ENCODE data around the gene ARL13B.
"Not testable (repeated sequence)": the region's sequence is repeated elsewhere in the genome, so short reads cannot be mapped to it uniquely, and the experiment has no call there.

Gene ARL13B

GRCh38 chr3:94064243-94064860 is 84.4 kb downstream of the ARL13B start:
- DNase-seq, result no peak

DNA sequence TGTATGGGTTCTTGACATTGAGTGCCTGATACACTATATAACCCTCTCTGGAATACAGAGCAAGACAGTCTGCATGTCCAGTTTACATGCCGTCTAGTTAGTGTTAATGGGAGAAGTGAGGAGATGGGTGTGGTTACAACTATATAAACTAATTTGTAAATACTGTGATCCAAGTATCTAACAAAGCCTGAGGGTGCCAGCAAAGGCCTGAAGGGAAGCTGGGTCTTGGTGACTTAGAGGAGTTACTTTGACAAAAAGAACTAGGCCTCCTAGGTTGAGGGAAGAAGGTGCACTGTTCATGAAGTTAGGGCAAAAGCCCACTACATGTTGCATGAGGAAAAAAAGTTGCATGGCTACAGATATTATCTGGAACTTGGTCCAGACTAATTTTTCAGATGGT is 85.2 kb downstream of the ARL13B start:
- no peak for DNase-seq

DNA sequence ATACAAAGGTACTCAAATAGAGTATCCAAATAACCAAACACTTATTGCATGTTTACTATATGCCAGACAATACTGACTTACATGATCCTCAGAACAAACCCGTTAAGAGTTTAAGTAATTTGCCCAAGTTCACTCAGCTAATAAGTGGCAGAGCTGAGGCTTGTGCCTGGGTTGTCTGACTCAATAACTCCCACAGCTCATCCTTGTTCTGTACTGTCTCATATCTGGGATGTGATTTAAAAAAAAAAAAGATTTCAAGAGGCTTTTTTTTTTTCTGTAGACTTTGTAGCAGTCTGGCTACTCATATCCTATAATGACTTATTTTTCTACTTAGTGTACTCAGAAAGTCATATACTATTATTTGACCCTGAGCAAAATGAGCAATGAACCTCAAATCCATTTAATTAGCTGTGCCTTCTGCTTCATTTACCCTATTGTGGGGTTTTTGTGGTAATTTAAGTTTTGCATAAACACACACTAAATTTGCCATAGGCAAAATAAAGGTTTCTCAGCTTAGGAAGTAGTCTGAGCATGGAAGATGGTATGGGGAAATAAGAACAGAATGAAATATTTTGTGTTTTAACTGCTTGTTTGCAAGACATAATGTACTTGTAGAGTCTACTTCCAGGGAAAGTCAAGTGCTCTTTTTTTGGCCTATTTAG is 86.0 kb downstream of the ARL13B start:
- DNase-seq, result no peak

DNA sequence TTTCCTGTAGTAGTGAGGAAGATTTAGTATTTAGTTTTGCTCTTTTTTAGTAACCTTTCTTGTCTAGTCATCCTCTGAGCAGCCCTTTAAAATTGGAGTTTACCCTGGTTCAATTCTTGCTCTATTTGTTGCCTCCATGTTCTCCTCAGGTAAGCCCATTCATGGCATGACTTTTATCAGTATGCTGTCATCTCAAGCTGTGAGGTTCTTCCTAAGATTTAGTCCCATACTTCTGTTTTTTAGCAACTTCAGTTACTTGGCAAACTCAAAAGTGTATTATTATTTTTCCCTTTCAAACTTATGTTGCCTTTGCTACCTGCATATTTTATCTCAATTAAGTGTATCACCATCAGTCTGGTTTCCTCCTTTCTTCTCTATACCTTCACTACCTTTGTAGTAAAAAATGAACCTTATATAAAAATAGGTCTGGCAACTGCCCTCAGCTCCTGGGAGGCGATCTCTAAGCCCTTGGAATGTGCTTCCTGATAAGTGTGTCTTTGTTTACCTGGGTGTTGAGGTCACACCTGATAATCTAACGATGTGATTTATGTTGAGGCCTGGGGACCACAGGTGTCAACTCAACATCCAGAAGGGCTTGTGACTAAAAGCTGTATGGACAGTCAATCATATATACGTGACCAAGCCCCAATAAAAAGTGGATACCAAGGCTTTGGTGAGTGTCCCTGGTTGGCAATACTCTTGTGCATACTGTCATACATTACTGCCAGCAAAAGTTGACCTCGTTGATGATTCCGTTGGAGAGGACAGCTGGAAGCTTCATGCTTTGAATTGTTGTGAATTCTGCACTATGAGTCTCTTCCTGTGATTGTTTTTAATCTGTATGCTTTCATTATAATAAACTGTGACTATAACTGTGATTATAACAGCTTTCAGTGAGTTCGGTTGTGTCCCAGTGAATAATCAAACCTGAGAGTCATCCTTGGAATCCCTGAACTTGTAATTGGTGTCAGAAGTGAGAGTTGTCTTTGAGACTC is 86.8 kb downstream of the ARL13B start:
- no peak for DNase-seq

DNA sequence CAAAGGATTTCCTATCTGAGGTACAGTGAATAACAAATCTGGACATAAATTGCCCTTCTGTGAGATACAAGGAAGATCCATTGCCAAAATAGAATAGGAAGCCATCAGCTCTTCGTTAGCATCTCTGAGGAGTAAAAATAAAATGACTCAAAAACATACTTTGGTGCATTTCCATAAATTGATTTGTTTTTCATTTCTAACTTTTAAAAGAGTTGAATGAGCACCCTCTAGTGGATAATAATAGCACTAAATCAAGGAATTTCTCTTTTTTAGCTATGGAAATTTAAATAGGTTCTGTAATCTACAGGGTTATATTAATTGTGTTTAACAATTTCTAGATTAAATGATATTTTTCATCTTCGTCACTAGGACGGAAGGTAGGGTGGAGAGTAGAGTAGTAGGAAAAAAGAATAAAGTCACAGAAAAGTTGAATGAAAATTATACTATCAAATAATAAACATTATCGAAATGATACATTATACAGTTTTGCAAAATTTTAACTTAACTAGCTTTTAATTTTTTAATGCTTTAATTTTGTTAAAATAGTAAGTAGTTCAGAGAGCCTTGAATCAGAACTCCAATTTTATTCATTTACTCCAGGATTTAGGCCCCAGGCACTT is 89.3 kb downstream of the ARL13B start:
- DNase-seq, result no peak

DNA sequence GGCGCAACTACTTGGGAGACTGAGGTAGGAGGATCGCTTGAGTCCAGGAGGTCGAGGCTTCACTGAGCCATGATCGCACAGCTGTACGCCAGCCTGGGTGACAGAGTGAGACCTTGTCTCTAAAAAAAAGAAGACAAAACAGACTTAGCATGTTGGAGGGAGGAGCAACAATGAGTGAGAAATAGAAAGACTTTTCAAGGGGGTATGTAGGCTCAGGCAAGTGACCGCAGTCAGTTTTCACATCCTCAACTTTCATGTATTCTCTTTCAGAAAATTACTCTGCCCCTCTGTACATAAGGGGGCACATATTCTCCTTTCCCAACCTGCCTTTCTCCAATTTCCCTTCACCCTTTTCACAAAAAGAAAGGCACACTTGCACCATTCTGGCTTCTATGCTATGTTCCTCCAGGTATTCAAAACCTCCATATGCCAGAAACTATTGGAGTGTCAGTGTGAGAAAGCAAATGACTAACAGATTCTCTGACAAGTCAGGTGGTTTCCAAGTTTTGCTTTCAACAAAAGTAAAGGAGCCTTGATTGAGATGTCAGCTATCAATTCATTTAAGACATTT is 90.5 kb downstream of the ARL13B start:
- DNase-seq, result no peak

DNA sequence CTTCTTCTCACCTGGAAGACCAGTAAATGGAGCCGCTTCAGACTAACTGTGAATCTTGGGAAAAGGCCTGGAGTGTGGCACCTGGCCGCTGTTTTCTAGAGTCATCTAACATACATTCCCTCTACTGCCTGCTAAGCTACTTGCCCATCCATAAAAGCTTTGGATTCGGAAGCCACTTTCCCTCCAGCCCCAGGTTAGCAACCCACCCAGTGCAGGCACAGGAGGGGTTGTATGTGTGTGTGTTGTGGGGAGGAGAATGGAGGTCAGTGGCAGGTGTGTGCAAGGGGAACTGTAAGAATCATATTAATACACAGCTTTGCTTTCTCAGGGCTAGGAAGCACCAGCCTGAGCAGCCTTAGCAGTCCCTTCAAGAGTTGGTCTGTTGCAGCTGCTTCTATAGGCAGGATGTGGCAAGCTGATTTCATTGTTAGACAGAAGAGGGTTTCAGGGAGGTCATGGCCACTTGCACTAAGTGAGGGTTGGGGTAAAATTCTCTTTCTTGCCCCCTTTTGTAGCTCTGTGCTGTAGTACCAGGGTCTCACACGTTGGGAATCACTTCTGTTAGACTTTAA is 91.8 kb downstream of the ARL13B start:
- DNase-seq, result no peak

GRCh38 chr3:94076055-94076454 is 96.1 kb downstream of the ARL13B start:
- no peak for DNase-seq

DNA sequence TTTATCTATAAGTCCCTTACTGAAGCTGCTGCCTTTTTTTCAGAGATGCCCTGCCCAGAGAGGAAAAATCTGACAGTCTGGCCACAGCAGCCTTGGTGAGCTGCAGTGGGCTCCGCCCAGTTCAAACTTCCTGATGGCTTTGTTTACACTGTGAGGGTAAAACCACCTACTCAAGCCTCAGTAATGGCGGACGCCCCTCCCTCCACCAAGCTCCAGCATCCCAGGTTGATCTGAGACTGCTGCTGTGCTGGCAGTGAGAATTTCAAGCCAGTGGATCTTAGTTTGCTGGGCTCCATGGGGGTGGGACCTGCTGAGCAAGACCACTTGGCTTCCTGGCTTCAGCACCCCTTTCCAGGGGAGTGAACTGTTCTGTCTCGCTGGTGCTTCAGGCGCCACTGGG is 100.6 kb downstream of the ARL13B start:
- DNase-seq, result not testable (repeated sequence)

DNA sequence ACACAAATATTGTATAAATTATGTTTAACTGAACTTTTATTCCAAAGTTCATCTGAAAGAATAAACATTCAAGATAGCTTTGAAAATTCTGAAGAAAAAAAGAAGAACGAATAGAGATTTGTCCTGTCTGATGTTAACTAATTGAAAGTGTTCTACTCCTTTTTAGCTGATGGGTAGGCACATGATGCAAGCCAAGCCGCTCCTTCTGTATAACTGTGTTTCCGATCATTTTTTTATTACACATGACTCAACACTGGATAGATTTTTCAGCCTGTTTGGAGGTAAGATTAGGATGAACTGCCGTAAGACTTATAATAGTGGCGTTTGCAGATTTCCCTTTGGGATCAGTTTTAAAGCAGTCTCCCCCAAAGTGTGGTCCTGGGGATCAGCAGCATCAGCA is 101.9 kb downstream of the ARL13B start:
- no peak for DNase-seq

GRCh38 chr3:94082391-94082937 is 102.5 kb downstream of the ARL13B start:
- DNase-seq, result no peak

GRCh38 chr3:94083261-94083660 is 103.3 kb downstream of the ARL13B start:
- DNase-seq, result no peak

GRCh38 chr3:94089126-94089525 is 109.2 kb downstream of the ARL13B start:
- no peak for DNase-seq

- DNase-seq, result no peak
Observed at GRCh38 chr3:94092086-94092485, 112.1 kb downstream of the ARL13B start.

- DNase-seq, result no peak
Observed at GRCh38 chr3:94093151-94093550, 113.2 kb downstream of the ARL13B start.

DNA sequence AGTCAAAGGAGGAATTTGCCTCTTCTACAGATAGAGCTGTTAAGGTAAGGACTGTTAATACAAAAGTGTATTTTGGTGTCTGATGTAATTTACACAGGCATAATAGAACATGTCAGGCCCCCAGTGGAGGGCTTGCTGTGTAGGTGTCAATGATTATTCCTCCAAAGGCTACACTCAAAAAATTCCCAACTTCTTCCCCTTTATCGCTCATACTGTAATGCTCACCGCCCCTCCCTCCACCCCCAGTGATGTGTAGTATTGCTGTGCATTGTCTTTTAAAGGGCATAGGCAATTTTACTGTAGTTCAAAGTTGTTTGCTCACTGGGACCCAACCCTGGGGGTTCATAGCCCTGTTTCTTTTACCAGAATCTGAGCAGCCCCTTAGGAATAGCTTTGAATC is 115.2 kb downstream of the ARL13B start:
- DNase-seq, result no peak

- no peak for DNase-seq
Observed at GRCh38 chr3:94098452-94098851, 118.5 kb downstream of the ARL13B start.

DNA sequence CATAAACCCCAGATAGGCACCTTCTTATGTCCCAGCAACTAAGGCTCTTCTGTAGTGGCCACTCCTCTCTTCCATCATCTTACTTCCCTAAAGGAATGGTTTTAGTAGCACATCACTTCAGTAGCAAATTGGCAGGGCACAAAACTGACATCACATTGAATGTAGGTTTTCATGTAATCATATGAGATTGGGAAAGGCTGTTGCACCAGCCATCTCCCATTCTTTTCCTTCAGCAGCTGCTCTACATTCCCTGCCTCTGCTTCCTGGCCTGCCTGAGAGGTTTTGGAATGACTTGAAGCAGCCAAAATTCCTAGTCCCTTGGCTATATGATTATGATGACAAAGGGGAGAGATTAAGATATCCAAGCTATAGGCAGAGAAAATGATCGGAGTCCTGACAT is 119.4 kb downstream of the ARL13B start:
- DNase-seq, result no peak

GRCh38 chr3:94101860-94102259 is 121.9 kb downstream of the ARL13B start:
- DNase-seq, result no peak
